ENCODE measurements around the gene CAPN9.

- no peak for TF ChIP-seq CTCF (IDR thresholded peaks at IDR 0.05)
- TF ChIP-seq POLR2A (IDR thresholded peaks at IDR 0.05), result no peak
Observed at GRCh38 chr1:230713915-230714764, 33.0 kb upstream of the CAPN9 start, which contains the start of gene AGT.

Data from thyroid gland (tissue), 4 donors.